K562 (cell line): Measurements from ENCODE around the gene PACS1. TPM values are rescaled to one million over a fixed set of nuclear protein-coding genes. Genes with fewer than 3 reads are reported as not detected.

ENCODE experiments used
- BRD9 ChIP-seq: fragments of 450-650 bp; IDR thresholded peaks from 2 replicates; pipeline ENCODE4 v1.6.1; 2018; ENCODE audit warnings: low read depth; ENCODE audit not compliant: partially characterized antibody
- CBFB ChIP-seq: sonication (generic); formaldehyde crosslinking; IDR thresholded peaks from 2 replicates; pipeline ENCODE4 v1.4.0; 2020; ENCODE audit warnings: mild to moderate bottlenecking, missing genetic modification reagents
- CBX5 ChIP-seq: IDR thresholded peaks from 2 replicates; pipeline ENCODE4 v1.6.1; 2014; ENCODE audit warnings: low read depth, borderline replicate concordance
- E2F1 ChIP-seq: sonication (generic); formaldehyde crosslinking; IDR thresholded peaks from 2 replicates; pipeline ENCODE4 v1.8.1; 2023; ENCODE audit warnings: mild to moderate bottlenecking, missing genetic modification reagents, moderate library complexity
- ESRRB ChIP-seq: fragments of 250-450 bp; sonication (Bioruptor Pico); IDR thresholded peaks from 2 replicates; pipeline ENCODE4 v1.5.0; 2020; ENCODE audit warnings: mild to moderate bottlenecking, moderate library complexity, borderline replicate concordance
- HDAC8 ChIP-seq: fragments of 450-650 bp; IDR thresholded peaks from 2 replicates; pipeline ENCODE4 v1.6.1; 2016; ENCODE audit warnings: mild to moderate bottlenecking, missing genetic modification characterization, moderate library complexity, missing compliant biosample characterization
- HNRNPL ChIP-seq: fragments of 200-400 bp; formaldehyde crosslinking; IDR thresholded peaks from 2 replicates; pipeline ENCODE4 v1.6.1; 2017; ENCODE audit warnings: low read depth, mild to moderate bottlenecking, low read length
- KLF1 ChIP-seq: fragments of 450-650 bp; IDR thresholded peaks from 2 replicates; pipeline ENCODE4 v1.6.1; 2016; ENCODE audit warnings: missing genetic modification characterization, missing compliant biosample characterization
- MTA3 ChIP-seq: fragments of 450-650 bp; formaldehyde crosslinking; IDR thresholded peaks from 2 replicates; pipeline ENCODE4 v1.6.1; 2017; ENCODE audit warnings: mild to moderate bottlenecking, borderline replicate concordance
- NONO ChIP-seq, 2 experiments: fragments of 200-400 bp in 1 of 2; fragments of 450-650 bp in 1 of 2; formaldehyde crosslinking in 1 of 2; IDR thresholded peaks; 2 replicates each; pipeline ENCODE4 v1.6.1; 2017; ENCODE audit warnings: low read depth in 2 of 2, mild to moderate bottlenecking in 2 of 2, moderate library complexity in 2 of 2, low read length in 1 of 2
- NR2C2 ChIP-seq, 2 experiments: fragments of 200-800 bp in 1 of 2; sonication (Bioruptor generic) in 1 of 2; sonication (generic) in 1 of 2; formaldehyde crosslinking in 1 of 2; IDR thresholded peaks; 2 replicates each; pipeline versions ENCODE4 v1.6.1 to v1.8.0; 2016 to 2022; ENCODE audit warnings: mild to moderate bottlenecking in 1 of 2, missing compliant biosample characterization in 1 of 2, missing genetic modification characterization in 1 of 2, missing genetic modification reagents in 1 of 2
- PML ChIP-seq: IDR thresholded peaks from 2 replicates; pipeline ENCODE4 v1.6.1; 2012; ENCODE audit warnings: low read length, inconsistent platforms
- SNAPC5 ChIP-seq: fragments of 250-450 bp; sonication (Bioruptor Pico); IDR thresholded peaks from 2 replicates; pipeline ENCODE4 v1.8.0; 2021; ENCODE audit warnings: moderate library complexity, mild to moderate bottlenecking, inconsistent platforms
- SOX6 ChIP-seq: fragments of 450-650 bp; IDR thresholded peaks from 2 replicates; pipeline ENCODE4 v1.6.1; 2014; ENCODE audit warnings: mild to moderate bottlenecking
- TAF1 ChIP-seq: IDR thresholded peaks from 2 replicates; pipeline ENCODE4 v1.6.1; 2011; ENCODE audit warnings: mild to moderate bottlenecking, low read length, moderate library complexity; ENCODE audit not compliant: insufficient read depth, control insufficient read depth, severe bottlenecking; ENCODE audit errors: extremely low read depth
- THAP7 ChIP-seq: fragments of 250-450 bp; sonication (Bioruptor Pico); IDR thresholded peaks from 2 replicates; pipeline ENCODE4 v1.5.0; 2021
- ZC3H4 ChIP-seq: sonication (generic); formaldehyde crosslinking; IDR thresholded peaks from 2 replicates; pipeline ENCODE4 v1.9.0; 2021; ENCODE audit warnings: missing genetic modification reagents, borderline replicate concordance
- ZNF212 ChIP-seq: fragments of 450-650 bp; formaldehyde crosslinking; IDR thresholded peaks from 2 replicates; pipeline ENCODE4 v1.4.0; 2020; ENCODE audit warnings: mild to moderate bottlenecking
- ZNF583 ChIP-seq: fragments of 250-450 bp; sonication (Bioruptor Pico); IDR thresholded peaks from 2 replicates; pipeline ENCODE4 v1.4.0; 2020
- ZNF764 ChIP-seq: fragments of 250-450 bp; sonication (Bioruptor Pico); IDR thresholded peaks from 2 replicates; pipeline ENCODE4 v1.4.0; 2020; ENCODE audit warnings: low read depth, mild to moderate bottlenecking, moderate library complexity
- ZNF77 ChIP-seq: fragments of 250-450 bp; sonication (Bioruptor Pico); IDR thresholded peaks from 2 replicates; pipeline ENCODE4 v1.5.0; 2020
- polyA plus RNA-seq, 8 experiments: library from polyadenylated mRNA; depleted of rRNA in 4 of 8; stranded (reverse) in 5 of 8; unstranded in 3 of 8; fragments of >200 nt; fragmentation: Nextera tagmentation in 2 of 8; fragmentation: Illumina TruSeq in 1 of 8; extraction: Ambion mirVana in 2 of 8; extraction: Trizol in 1 of 8; gene quantifications; 2 replicates each; pipeline versions ENCODE4 v1.2.1 to v1.2.3, GENCODE V29; 2011 to 2014; ENCODE audit warnings: inconsistent platforms in 1 of 8, missing spikeins in 1 of 8
- total RNA-seq, 7 experiments: library from RNA; depleted of rRNA in 6 of 7; stranded (reverse); fragments of >200 nt in 6 of 7; fragmentation: Illumina TruSeq in 2 of 7; extraction: Trizol in 2 of 7; gene quantifications; 2 replicates each; pipeline versions ENCODE4 v1.2.1 to v1.2.3, GENCODE V29; 2011 to 2021; ENCODE audit warnings: low replicate concordance in 1 of 7
- TF ChIP-seq, protein P1 (sequence below): sonication (generic); formaldehyde crosslinking; IDR thresholded peaks from 2 replicates; pipeline ENCODE4 v1.8.0; 2022; ENCODE audit warnings: mild to moderate bottlenecking, missing genetic modification reagents

The PACS1 gene
- total and polyA plus RNA-seq, 9 of the 15 experiments (the other 6 are each of a cell fraction or from before 2014, with no cell fraction given) = 0.34 to 28.1 (median 8.5) TPM

- no peak; the same call in 1 of the 2 replicates for TF ChIP-seq ZNF583 (CRISPR knock-in tag)
- no peak for TF ChIP-seq ZNF764 (CRISPR knock-in tag)
- TF ChIP-seq NR2C2 (CRISPR knock-in tag; IDR thresholded peaks at IDR 0.05) = no peak; the same call in 1 of the 2 replicates
- TF ChIP-seq NR2C2 (tag; IDR thresholded peaks at IDR 0.05) = peak; percentile 77
- no peak for TF ChIP-seq ZNF212 (CRISPR knock-in tag)
- no peak for TF ChIP-seq BRD9
- TF ChIP-seq ZC3H4 (CRISPR knock-in tag) = peak; percentile 73; the same call in 1 of the 2 replicates
- peak; percentile 64 for TF ChIP-seq E2F1 (CRISPR knock-in tag)
- TF ChIP-seq ESRRB (CRISPR knock-in tag) = no peak
- no peak for TF ChIP-seq SNAPC5 (CRISPR knock-in tag)
- TF ChIP-seq KLF1 (tag) = no peak
- no peak; the same call in 1 of the 2 replicates for TF ChIP-seq CBFB (CRISPR knock-in tag)
- TF ChIP-seq HNRNPL = no peak
- TF ChIP-seq NONO (IDR thresholded peaks at IDR 0.05; ENCODE audit: low read depth in 2 of 2, low read length in 1 of 2) = peak; percentile 87 to 89
- TF ChIP-seq MTA3 = peak; percentile 67; the same call in 1 of the 2 replicates
- TF ChIP-seq CBX5 = no peak
- TF ChIP-seq THAP7 = no peak
- TF ChIP-seq ZNF77 (CRISPR knock-in tag) = no peak
- peak; percentile 53 for TF ChIP-seq TAF1
- peak; percentile 44; the same call in 1 of the 2 replicates for TF ChIP-seq SOX6
- peak; percentile 61; the same call in 1 of the 2 replicates for TF ChIP-seq HDAC8
- TF ChIP-seq PML = peak; percentile 55
- TF ChIP-seq, protein P1, sequence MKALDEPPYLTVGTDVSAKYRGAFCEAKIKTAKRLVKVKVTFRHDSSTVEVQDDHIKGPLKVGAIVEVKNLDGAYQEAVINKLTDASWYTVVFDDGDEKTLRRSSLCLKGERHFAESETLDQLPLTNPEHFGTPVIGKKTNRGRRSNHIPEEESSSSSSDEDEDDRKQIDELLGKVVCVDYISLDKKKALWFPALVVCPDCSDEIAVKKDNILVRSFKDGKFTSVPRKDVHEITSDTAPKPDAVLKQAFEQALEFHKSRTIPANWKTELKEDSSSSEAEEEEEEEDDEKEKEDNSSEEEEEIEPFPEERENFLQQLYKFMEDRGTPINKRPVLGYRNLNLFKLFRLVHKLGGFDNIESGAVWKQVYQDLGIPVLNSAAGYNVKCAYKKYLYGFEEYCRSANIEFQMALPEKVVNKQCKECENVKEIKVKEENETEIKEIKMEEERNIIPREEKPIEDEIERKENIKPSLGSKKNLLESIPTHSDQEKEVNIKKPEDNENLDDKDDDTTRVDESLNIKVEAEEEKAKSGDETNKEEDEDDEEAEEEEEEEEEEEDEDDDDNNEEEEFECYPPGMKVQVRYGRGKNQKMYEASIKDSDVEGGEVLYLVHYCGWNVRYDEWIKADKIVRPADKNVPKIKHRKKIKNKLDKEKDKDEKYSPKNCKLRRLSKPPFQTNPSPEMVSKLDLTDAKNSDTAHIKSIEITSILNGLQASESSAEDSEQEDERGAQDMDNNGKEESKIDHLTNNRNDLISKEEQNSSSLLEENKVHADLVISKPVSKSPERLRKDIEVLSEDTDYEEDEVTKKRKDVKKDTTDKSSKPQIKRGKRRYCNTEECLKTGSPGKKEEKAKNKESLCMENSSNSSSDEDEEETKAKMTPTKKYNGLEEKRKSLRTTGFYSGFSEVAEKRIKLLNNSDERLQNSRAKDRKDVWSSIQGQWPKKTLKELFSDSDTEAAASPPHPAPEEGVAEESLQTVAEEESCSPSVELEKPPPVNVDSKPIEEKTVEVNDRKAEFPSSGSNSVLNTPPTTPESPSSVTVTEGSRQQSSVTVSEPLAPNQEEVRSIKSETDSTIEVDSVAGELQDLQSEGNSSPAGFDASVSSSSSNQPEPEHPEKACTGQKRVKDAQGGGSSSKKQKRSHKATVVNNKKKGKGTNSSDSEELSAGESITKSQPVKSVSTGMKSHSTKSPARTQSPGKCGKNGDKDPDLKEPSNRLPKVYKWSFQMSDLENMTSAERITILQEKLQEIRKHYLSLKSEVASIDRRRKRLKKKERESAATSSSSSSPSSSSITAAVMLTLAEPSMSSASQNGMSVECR = no peak
These were observed 218.8 kb downstream of the PACS1 start, which contains the start of gene YIF1A (continued) for GRCh38 chr11:66288671-66289547.
